Breast epithelium (tissue), 3 donors: ENCODE results near the gene CYFIP2.

ENCODE experiments used
- POLR2A ChIP-seq: fragments of 450-650 bp; IDR thresholded peaks from one replicate; pipeline ENCODE4 v1.6.1; 2016; ENCODE audit warnings: antibody characterized with exemption, mild to moderate bottlenecking, moderate library complexity
- POLR2AphosphoS5 ChIP-seq, 3 donors: sonication (generic); formaldehyde crosslinking; IDR thresholded peaks; one replicate each; pipeline ENCODE4 v1.6.1; 2017; ENCODE audit warnings: antibody characterized with exemption in 3 of 3
- TF ChIP-seq, protein P1 (sequence below), 3 donors: fragments of 450-650 bp; IDR thresholded peaks; one replicate each; pipeline ENCODE4 v1.5.1; 2016 to 2017; ENCODE audit warnings: antibody characterized with exemption in 3 of 3, mild to moderate bottlenecking in 3 of 3, moderate library complexity in 3 of 3

DNA sequence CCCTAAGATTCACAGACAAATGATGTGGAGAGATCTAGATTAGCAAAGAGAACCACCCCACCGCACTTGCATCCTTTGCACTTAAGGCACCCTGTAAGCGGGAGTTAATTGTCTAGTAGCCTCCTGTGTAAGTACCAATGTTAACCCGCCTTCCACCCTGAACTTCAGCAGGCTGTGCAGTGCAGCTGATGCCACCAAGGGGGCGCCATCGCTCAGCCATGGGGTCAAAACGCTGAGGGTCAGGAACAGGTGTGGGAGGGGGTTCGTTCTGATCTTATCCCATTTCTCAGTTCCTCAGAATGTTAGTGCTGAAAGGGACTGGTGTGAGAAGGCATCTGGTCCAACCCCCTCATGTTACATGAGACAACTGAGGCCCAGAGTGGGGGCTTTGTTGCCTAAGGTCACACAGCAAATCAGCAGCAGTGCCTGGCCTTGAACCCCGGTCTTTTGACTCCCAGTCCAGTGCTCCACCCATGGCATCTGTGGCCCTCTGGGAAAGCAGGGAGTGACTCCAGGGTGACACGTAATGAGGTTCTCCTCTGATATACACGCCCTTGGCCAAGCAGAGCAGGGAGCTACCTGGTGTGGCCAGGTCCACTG lies 57.3 kb downstream of the CYFIP2 start:
- TF ChIP-seq, protein P1, sequence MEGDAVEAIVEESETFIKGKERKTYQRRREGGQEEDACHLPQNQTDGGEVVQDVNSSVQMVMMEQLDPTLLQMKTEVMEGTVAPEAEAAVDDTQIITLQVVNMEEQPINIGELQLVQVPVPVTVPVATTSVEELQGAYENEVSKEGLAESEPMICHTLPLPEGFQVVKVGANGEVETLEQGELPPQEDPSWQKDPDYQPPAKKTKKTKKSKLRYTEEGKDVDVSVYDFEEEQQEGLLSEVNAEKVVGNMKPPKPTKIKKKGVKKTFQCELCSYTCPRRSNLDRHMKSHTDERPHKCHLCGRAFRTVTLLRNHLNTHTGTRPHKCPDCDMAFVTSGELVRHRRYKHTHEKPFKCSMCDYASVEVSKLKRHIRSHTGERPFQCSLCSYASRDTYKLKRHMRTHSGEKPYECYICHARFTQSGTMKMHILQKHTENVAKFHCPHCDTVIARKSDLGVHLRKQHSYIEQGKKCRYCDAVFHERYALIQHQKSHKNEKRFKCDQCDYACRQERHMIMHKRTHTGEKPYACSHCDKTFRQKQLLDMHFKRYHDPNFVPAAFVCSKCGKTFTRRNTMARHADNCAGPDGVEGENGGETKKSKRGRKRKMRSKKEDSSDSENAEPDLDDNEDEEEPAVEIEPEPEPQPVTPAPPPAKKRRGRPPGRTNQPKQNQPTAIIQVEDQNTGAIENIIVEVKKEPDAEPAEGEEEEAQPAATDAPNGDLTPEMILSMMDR (IDR thresholded peaks at IDR 0.05): no peak
- TF ChIP-seq POLR2A (no peak), POLR2AphosphoS5 (IDR thresholded peaks at IDR 0.05) (no peak)
